NCI-H2171 (cell line): ENCODE results near the gene TTC14.

Source experiments
- DNase-seq: peaks from one replicate; lab custom pipeline; 2025; lab: John Stamatoyannopoulos, UW

TTC14 gene

DNA sequence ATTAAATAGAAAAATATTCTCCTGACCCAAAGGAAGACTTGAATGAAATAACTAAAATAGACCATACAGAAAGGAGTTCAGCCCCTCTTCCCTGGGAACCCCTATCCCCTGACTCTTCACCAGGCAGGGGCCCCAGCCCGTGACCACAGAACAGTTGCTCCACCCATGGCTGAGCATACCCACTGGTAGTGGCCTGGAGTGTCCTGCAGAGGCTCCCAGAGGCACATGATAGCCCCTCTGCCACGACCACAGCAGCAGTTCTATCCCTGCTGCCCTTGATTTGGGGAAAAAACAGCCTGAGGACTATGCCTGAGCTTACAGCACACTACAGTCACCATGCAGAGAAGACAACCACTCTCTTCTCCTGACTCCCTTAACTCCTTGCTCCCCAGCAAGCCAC is 31.8 kb downstream of the TTC14 start:
- no peak for DNase-seq

DNA sequence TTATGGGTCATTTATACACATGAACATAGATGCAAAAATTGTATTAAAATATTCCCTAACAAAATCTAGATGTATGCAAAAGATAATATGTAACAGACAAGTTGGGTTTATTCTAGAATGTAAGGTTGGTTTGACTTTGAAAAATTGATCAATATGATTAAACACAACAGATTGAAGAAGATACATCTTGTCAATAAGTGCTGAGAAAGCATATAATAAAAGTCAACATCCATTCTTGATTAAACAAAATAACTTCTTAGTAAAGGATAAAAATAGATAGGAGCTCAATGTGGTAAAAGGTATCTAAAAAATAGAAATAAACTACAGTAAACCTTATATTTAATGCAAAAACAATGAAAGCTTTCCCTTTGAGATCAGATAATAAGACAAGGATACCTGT is 39.0 kb downstream of the TTC14 start:
- DNase-seq = no peak

DNA sequence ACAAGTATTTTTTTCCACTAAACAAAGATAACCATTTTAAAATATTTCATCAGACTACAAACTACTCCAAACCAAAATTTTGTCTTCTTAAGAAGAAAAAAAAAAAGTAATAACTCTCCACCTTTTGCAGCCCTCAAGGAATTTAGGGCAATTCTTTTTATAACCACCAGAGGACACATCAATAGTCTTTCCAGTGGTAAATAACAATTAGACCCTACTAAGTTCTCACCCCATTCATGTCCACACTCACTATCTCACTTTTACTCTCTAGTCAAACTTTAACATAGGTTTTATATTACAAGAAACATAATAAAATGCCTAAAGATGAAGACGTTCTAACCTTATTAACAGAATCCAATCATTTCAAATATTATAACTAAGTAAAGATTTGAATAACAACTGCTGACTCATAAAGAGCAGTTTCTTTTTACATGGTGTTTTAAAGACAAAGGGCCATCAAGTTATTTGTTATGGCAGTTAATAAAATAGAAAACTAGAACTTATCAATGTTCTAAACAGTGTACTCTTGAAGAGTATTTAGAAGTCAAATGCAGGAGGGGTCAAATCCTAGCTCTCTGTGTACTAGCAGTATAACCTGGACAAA is 44.3 kb downstream of the TTC14 start:
- DNase-seq = no peak

DNA sequence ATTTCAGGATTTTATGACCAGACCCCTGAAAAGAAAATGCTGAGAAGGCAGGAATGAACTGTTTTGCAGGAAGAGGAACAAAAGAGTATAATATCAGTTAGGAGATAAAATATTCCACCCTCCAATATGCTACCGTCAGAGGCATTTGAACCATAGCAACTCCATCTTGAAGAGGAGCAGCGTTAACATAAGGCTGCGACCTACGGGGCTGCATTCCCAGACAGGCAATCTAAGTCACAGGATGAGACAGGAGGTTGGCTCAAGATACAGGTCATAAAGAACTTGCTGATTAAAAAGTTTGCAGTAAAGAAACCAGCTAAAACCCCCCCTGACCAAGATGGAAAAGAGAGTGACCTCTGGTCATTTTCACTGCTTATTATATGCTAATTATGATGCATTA is 54.4 kb downstream of the TTC14 start:
- DNase-seq = no peak

DNA sequence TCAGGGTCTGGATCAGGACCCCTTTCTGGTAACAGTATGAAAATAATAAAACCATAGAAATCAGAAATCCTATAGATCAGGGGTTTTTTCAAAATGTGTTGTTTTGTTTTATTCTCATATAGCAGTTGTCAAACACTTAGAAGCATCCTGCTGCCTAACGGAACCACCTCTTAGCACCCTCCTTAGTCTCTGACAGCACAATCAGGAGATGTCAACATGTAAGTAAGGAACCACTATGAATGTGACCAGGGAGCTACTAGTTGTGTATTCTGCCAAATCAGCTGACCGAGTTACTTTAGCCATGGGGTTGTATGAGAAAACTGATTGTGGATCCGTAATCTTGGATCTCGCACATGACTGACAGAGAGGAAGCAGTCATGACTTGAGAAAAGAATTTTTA is 55.1 kb downstream of the TTC14 start:
- DNase-seq = no peak
